ENCODE measurements around the gene SLF2.

SLF2 gene

GRCh38 chr10:101012525-101013364 is 100.0 kb downstream of the SLF2 start:
- H3K4me3 ChIP-seq (replicated peaks in 1 of 2; ENCODE audit: low read depth in 2 of 2, low read length in 2 of 2): no peak overlapping the region
- DNase-seq (ENCODE audit: low read depth in 2 of 2): peak; percentile 92 to 95
- peak; percentile 74 for TF ChIP-seq CTCF (IDR thresholded peaks at IDR 0.05; ENCODE audit: low read depth, low read length)

GRCh38 chr10:101013365-101013825 is 100.6 kb downstream of the SLF2 start:
- TF ChIP-seq CTCF (IDR thresholded peaks at IDR 0.05; ENCODE audit: low read depth, low read length): no peak
- no peak overlapping the region for H3K4me3 ChIP-seq (replicated peaks in 1 of 2; ENCODE audit: low read depth in 2 of 2, low read length in 2 of 2)
- no peak for DNase-seq (ENCODE audit: low read depth in 2 of 2)

- peak; percentile 73 to 79 for DNase-seq (ENCODE audit: low read depth in 2 of 2)
- H3K4me3 ChIP-seq (replicated peaks in 1 of 2; ENCODE audit: low read depth in 2 of 2, low read length in 2 of 2): no peak overlapping the region
- TF ChIP-seq CTCF (IDR thresholded peaks at IDR 0.05; ENCODE audit: low read depth, low read length): peak; percentile 98
Observed at GRCh38 chr10:101014230-101014884, 101.6 kb downstream of the SLF2 start.

All from cardiac fibroblast (primary cell).